Stomach (tissue), 4 donors: ENCODE data around the gene USP28.

ENCODE experiments used
- EP300 ChIP-seq: sonication (generic); formaldehyde crosslinking; IDR thresholded peaks from one replicate; pipeline ENCODE4 v1.6.1; 2017; ENCODE audit warnings: antibody characterized with exemption
- POLR2A ChIP-seq, 4 donors: fragments of 450-650 bp; IDR thresholded peaks; one replicate each; pipeline ENCODE4 v1.6.1; 2016; ENCODE audit warnings: antibody characterized with exemption in 4 of 4, control low read depth in 2 of 4, mild to moderate bottlenecking in 1 of 4, moderate library complexity in 1 of 4
- TF ChIP-seq, protein P1 (sequence below), 7 experiments: fragments of 450-650 bp in 4 of 7; fragments of 200-600 bp in 3 of 7; sonication (generic) in 3 of 7; IDR thresholded peaks; one replicate each; pipeline ENCODE4 v1.5.1; 2016 to 2019; ENCODE audit warnings: antibody characterized with exemption in 7 of 7, control low read depth in 2 of 7, mild to moderate bottlenecking in 1 of 7

DNA sequence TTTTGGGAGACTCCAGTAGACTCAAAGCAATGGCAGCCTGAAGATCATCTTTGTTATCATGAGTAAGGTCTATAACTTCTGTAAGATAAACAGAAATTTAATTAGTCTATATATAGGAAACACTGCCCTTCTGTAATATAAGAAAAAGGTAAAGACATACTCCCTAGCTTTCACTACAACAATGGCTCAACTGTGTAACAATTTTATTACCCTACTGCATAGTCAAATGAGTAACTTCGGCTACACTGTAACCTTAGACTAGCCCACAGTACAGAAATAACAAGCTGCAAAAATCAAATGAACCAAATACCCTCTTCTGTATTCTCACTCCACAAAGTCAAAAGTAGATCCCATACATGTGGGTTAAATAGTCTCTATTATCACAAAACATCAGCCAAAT is 33.7 kb downstream of the USP28 start:
- TF ChIP-seq, protein P1, sequence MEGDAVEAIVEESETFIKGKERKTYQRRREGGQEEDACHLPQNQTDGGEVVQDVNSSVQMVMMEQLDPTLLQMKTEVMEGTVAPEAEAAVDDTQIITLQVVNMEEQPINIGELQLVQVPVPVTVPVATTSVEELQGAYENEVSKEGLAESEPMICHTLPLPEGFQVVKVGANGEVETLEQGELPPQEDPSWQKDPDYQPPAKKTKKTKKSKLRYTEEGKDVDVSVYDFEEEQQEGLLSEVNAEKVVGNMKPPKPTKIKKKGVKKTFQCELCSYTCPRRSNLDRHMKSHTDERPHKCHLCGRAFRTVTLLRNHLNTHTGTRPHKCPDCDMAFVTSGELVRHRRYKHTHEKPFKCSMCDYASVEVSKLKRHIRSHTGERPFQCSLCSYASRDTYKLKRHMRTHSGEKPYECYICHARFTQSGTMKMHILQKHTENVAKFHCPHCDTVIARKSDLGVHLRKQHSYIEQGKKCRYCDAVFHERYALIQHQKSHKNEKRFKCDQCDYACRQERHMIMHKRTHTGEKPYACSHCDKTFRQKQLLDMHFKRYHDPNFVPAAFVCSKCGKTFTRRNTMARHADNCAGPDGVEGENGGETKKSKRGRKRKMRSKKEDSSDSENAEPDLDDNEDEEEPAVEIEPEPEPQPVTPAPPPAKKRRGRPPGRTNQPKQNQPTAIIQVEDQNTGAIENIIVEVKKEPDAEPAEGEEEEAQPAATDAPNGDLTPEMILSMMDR (IDR thresholded peaks at IDR 0.05) = no peak
- no peak for TF ChIP-seq EP300
- TF ChIP-seq POLR2A (IDR thresholded peaks at IDR 0.05) = no peak
